GM10248 (cell line): ENCODE data around the gene IGSF22.

Experiments
- CTCF ChIA-PET: fragments of 300-600 bp; sonication (Branson Sonifier 250); formaldehyde crosslinking; extraction: SDS; loops from one replicate; lab custom pipeline; 2021; ENCODE audit warnings: antibody characterized with exemption; lab: Yijun Ruan, JAX
- POLR2A ChIA-PET: fragments of 350-650 bp; sonication (Branson Sonifier 250); formaldehyde crosslinking; extraction: SDS; loops from one replicate; lab custom pipeline; 2020; ENCODE audit warnings: antibody characterized with exemption; lab: Yijun Ruan, JAX
- DNase-seq: peaks from one replicate; pipeline ENCODE4 v3.0.0; 2012; ENCODE audit errors: extremely low spot score
- TF ChIP-seq, protein P1 (sequence below): IDR thresholded peaks from 2 replicates; pipeline ENCODE4 v1.5.1; 2012; ENCODE audit warnings: mild to moderate bottlenecking, low read depth; ENCODE audit errors: extremely low read depth, missing control alignments, control extremely low read depth

Gene IGSF22

GRCh38 chr11:18713646-18714442 is 12.1 kb downstream of the IGSF22 start:
- POLR2A ChIA-PET, result interaction anchor here (1.0 kb wide), 1 partner anchor 98 kb away, joined by 3 read pairs; no protein-coding TSS in a partner anchor
- CTCF ChIA-PET, result interaction anchor here (1.6 to 3.5 kb wide), 5 partner anchors 8 to 17 kb away, joined by 3 to 33 read pairs (median 9); partner anchors contain the start of gene IGSF22
- TF ChIP-seq, protein P1, sequence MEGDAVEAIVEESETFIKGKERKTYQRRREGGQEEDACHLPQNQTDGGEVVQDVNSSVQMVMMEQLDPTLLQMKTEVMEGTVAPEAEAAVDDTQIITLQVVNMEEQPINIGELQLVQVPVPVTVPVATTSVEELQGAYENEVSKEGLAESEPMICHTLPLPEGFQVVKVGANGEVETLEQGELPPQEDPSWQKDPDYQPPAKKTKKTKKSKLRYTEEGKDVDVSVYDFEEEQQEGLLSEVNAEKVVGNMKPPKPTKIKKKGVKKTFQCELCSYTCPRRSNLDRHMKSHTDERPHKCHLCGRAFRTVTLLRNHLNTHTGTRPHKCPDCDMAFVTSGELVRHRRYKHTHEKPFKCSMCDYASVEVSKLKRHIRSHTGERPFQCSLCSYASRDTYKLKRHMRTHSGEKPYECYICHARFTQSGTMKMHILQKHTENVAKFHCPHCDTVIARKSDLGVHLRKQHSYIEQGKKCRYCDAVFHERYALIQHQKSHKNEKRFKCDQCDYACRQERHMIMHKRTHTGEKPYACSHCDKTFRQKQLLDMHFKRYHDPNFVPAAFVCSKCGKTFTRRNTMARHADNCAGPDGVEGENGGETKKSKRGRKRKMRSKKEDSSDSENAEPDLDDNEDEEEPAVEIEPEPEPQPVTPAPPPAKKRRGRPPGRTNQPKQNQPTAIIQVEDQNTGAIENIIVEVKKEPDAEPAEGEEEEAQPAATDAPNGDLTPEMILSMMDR, result no peak
- DNase-seq, result no peak

GRCh38 chr11:18710545-18710944 is 15.4 kb downstream of the IGSF22 start:
- ChIA-PET POLR2A (no interaction called here), CTCF (interaction anchor here (1.6 kb wide), 1 partner anchor 17 kb away, joined by 4 read pairs; no protein-coding TSS in a partner anchor)
- TF ChIP-seq, protein P1, result no peak
- no peak for DNase-seq

DNA sequence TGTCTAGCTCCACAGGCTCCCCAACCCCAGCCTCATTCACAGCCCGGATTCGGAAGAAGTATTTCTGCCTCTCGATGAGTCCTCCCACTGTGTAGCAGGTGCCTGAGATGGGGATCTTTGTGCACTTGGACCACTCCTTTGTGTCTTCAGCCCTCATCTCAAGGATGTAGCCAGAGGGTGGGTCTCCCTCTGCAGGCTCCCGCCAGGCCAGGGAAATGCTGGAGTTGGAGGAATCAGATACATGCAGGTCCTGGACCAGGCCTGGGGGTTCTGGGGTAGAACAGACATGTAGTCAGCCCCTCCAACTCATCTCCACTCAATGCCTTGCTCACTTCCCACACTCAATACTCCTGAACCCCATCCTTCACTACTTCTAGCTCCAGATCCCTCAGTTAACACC is 16.6 kb downstream of the IGSF22 start:
- no peak for DNase-seq
- CTCF ChIA-PET, result interaction anchor here (1.0 to 1.6 kb wide), 4 partner anchors 13 to 22 kb away, joined by 3 to 7 read pairs (median 5); no protein-coding TSS in a partner anchor
- TF ChIP-seq, protein P1, result no peak
- POLR2A ChIA-PET, result no interaction called here

DNA sequence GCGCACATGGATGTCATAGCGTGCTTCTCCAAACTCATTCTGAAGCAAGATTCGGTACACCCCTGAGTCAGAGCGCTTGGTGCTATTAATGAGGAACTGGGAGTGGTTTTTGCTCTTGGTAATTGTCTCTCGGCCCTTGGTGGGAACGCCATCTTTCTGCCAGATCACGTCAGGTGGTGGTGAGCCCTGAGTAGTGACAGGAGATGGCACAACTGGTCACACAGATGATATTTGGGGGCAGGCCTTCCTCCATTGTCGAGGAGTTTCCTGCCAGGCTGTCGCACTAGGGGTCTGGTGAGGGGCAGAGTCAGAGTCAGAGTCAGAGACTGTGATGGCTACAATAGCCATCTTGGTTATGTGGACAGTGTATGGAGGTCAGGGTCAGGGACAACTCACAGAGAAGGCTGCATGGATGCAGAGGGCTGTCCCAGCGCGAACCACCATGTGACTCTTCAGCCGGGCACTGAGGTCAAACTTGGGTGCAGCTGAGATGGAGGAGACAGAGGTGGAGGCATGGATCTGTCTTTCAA is 18.1 kb downstream of the IGSF22 start:
- ChIA-PET POLR2A (no interaction called here), CTCF (interaction anchor here (1.0 to 5.6 kb wide), 4 partner anchors 10 to 185 kb away, joined by 3 to 26 read pairs (median 8); no protein-coding TSS in a partner anchor)
- DNase-seq, result no peak
- TF ChIP-seq, protein P1, result no peak

GRCh38 chr11:18706330-18707243 is 19.4 kb downstream of the IGSF22 start:
- ChIA-PET CTCF (interaction anchor here (2.1 to 5.6 kb wide), 3 partner anchors 16 to 25 kb away, joined by 14 to 38 read pairs (median 26); no protein-coding TSS in a partner anchor), POLR2A (no interaction called here)
- TF ChIP-seq, protein P1, result no peak
- peak; percentile 61 for DNase-seq

- no peak for DNase-seq
- TF ChIP-seq, protein P1, result no peak
- CTCF ChIA-PET, result interaction anchor here (1.2 to 5.6 kb wide), 5 partner anchors 12 to 28 kb away, joined by 3 to 38 read pairs (median 3); no protein-coding TSS in a partner anchor
- POLR2A ChIA-PET, result no interaction called here
Observed at GRCh38 chr11:18705651-18706281, 20.2 kb downstream of the IGSF22 start.
